ENCODE results near the gene PTGFRN. TPM values are rescaled to one million over a fixed set of nuclear protein-coding genes. Genes with fewer than 3 reads are reported as not detected.

Gene PTGFRN
- total RNA-seq, 1 experiment from 2014 or later = 38.7 TPM

GRCh38 chr1:117026361-117026760, 116.6 kb downstream of the PTGFRN start:
- no peaks in the 10 kb centered on the region for H3K4me1 Mint-ChIP-seq
- no peaks in the 10 kb centered on the region for H3K36me3 Mint-ChIP-seq
- DNase-seq (ENCODE audit: low spot score) (no peak), ATAC-seq (no peak)
- no peak overlapping the region for H3K4me3 Mint-ChIP-seq
- no peak overlapping the region for H3K27ac Mint-ChIP-seq
- no peaks in the 10 kb centered on the region for H3K9me3 Mint-ChIP-seq
- POLR2A ChIA-PET = no interaction called here
- CTCF ChIA-PET = no interaction called here
- TF ChIP-seq ZNF281 (CRISPR knock-in tag; IDR thresholded peaks at IDR 0.05) (no peak), OVOL2 (CRISPR knock-in tag; IDR thresholded peaks at IDR 0.05; ENCODE audit: borderline replicate concordance) (no peak)
- no peaks in the 10 kb centered on the region; the same call in 1 of the 2 replicates for H3K27me3 Mint-ChIP-seq (ENCODE audit: low read depth)

GRCh38 chr1:117029685-117030084, 120.0 kb downstream of the PTGFRN start:
- TF ChIP-seq USF1 (CRISPR knock-in tag; IDR thresholded peaks at IDR 0.05) (no peak), MYBL2 (CRISPR knock-in tag; IDR thresholded peaks at IDR 0.05) (no peak), EMX1 (CRISPR knock-in tag; IDR thresholded peaks at IDR 0.05) (no peak), ZNF425 (CRISPR knock-in tag; conservative IDR thresholded peaks at IDR 0.05) (no peak), SMAD3 (CRISPR knock-in tag; IDR thresholded peaks at IDR 0.05; ENCODE audit: borderline replicate concordance) (no peak), CBFB (CRISPR knock-in tag; IDR thresholded peaks at IDR 0.05; ENCODE audit: low read depth) (no peak), TEAD4 (CRISPR knock-in tag; IDR thresholded peaks at IDR 0.05) (no peak), E2F4 (CRISPR knock-in tag; IDR thresholded peaks at IDR 0.05; ENCODE audit: borderline replicate concordance, low read depth) (no peak), FOXJ3 (CRISPR knock-in tag; IDR thresholded peaks at IDR 0.05; ENCODE audit: borderline replicate concordance) (no peak)
- Mint-ChIP-seq H3K4me1 (peaks cover 11% of the 10 kb centered on the region), H3K27me3 (ENCODE audit: low read depth) (peaks cover 4% of the 10 kb centered on the region), H3K36me3 (no peaks in the 10 kb centered on the region), H3K27ac (no peak overlapping the region), H3K4me3 (no peak overlapping the region), H3K9me3 (no peaks in the 10 kb centered on the region)
- POLR2A ChIA-PET = no interaction called here
- ATAC-seq (no peak), DNase-seq (ENCODE audit: low spot score) (no peak)
- CTCF ChIA-PET = no interaction called here

- Mint-ChIP-seq H3K27ac (no peak overlapping the region), H3K27me3 (ENCODE audit: low read depth) (peaks cover 4% of the 10 kb centered on the region), H3K36me3 (no peaks in the 10 kb centered on the region), H3K4me1 (peaks cover 17% of the 10 kb centered on the region), H3K9me3 (no peaks in the 10 kb centered on the region), H3K4me3 (no peak overlapping the region)
- no peak for TF ChIP-seq IRF1 (CRISPR knock-in tag; IDR thresholded peaks at IDR 0.05)
- no peak for TF ChIP-seq TCF7 (CRISPR knock-in tag; IDR thresholded peaks at IDR 0.05; ENCODE audit: low read depth)
- no peak for DNase-seq (ENCODE audit: low spot score)
- POLR2A ChIA-PET = no interaction called here
- CTCF ChIA-PET = no interaction called here
- no peak for ATAC-seq
Measured at GRCh38 chr1:117030271-117030877, 120.7 kb downstream of the PTGFRN start.

Measured in WTC11 (cell line).